T follicular helper cell (primary cell): Measurements from ENCODE around the gene PARD3.

Experiments
- DNase-seq: peaks from one replicate; pipeline ENCODE4 v3.0.0-alpha.2; 2020; ENCODE audit warnings: low read depth

The PARD3 gene

DNA sequence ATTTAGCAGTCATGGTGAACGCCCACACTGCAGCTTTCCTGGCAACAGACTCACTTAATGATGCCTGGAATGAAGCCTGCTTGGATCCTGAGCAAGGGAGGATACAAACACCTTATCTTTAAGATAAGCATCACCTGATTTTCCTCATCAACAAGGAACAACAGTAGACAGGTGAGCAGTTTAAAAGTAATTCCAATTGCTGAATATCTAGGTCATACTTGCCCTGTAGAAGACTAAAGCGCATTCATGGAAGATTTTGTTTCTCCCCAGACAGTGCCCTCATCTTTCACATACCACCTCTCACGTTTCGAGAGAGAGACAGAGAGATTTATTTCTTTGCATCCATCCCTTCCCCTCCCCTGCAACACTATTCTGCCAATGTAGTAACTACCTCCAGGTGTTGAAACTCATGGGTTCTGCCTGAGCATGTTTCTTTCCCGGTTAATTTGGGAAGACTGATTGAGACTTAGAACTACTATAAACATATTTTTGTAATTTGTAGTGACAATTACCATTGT is 660.7 kb downstream of the PARD3 start:
- DNase-seq: no peak

DNA sequence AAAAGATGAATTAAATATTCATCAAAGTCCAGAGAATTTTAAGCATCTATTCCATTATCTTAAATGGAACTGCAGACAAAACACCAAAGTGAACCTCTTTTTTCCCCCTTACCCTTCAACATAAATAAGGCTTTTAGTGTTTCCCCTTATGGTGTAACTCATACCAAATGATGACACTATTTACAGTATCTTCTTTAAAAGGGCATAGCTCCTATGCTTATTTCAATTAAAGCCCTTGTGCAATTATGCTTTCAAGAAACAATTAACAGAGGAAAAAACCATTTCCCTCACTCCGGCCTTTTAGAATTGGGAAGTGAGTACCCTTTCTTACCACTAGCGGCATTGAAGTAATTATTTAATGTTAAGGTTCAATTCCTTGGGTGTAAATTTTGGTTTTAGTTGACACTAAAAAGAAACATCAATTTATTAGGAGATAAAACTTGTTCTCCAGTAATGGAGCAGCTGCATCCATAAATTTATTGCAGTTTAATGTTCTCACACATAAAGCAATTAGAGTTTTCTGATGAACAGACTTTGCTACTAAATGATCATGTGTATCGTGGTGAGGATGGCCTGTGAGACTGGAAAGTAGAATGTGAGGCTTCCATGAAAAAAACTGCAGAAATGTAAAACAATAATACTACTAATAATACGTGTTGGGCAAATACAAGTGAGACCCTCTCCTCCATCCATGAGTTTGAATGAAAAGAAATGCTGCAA is 661.3 kb downstream of the PARD3 start:
- DNase-seq: no peak

DNA sequence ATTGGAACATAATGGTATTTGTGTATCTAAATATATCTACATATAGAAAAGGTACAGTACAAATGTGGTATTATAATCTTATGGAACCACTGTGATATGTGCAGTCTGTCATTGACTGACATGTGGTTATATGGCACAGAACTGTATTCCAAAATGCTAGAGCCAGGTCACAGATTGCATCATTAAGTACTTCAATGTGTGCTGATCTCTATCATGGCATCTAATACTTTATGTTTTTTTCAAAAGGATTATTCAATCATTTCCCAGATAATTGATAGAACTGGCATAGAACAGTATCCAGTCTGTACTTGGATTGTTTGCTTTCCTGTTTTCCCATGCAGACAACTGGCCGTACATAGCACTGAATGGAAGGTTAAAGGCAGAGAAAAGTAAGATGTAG is 662.7 kb downstream of the PARD3 start:
- DNase-seq: no peak

DNA sequence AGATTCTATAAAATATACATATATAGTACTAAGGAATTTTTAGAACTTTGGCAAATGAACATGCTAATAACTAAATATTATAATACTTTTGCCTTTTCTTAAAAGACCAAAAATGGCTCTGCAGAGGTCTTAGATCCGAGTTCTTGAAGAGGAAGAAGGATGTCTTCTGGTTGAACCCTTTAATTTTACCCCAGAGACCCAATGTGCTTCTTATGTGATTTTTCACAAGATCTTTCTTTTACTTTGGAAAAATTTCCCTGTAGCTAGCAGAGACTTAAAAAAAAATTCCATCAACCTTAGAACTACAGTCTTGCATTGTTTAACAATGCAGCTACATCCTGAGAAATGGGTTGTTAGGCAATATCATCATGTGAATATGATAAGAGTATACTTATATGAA is 663.2 kb downstream of the PARD3 start:
- no peak for DNase-seq

DNA sequence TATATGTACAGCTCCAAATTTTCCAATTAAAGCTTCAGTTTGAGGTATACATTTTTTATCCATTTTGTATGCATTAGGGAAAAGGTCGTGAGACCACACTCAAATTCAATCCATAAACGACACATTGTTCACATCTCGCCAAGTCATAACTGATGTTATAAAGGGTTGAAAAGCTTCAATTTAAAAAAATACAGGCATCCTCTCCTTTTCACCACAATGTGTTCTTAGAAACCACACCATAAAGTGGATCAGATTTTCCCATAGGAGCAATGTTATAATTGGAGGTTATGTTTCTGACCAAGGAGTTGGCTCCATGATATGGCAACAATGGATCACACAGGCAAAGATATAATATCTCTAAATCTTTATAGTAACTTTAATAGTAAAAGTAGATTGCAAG is 663.6 kb downstream of the PARD3 start:
- DNase-seq: no peak

DNA sequence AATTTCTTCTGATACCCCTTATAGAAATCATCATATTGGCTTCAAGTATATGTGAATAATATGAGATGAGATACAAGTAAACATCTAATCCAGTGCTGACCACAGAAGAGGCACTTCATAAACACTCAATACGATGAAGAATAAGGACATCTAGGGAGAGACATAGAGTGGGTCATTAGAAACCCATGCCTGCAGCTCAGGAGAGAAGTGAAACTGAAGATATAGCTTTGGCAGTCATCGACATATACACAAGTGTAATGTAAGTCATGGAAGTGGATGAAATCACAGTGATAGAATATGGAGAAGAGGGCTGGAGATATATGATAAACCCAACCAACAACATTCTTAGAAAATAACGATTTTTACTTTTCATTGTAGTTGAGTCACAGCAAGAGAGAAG is 665.0 kb downstream of the PARD3 start:
- DNase-seq: no peak

DNA sequence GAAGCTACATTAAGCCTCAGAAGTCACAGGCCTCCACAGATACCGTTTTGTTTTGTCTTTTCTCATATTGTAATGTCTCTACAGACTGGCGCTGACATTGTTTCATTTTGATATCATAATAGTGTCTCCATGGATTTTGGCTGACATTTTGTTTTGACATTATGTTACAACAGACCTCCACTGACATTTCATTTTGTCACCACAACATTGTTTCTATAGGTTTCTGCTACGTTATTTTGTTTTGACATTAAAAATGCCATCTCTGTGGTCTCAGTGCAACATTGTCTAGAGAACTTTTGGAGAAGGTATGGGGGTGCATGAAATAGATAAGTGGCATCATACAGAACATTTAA is 666.8 kb downstream of the PARD3 start:
- DNase-seq: no peak

DNA sequence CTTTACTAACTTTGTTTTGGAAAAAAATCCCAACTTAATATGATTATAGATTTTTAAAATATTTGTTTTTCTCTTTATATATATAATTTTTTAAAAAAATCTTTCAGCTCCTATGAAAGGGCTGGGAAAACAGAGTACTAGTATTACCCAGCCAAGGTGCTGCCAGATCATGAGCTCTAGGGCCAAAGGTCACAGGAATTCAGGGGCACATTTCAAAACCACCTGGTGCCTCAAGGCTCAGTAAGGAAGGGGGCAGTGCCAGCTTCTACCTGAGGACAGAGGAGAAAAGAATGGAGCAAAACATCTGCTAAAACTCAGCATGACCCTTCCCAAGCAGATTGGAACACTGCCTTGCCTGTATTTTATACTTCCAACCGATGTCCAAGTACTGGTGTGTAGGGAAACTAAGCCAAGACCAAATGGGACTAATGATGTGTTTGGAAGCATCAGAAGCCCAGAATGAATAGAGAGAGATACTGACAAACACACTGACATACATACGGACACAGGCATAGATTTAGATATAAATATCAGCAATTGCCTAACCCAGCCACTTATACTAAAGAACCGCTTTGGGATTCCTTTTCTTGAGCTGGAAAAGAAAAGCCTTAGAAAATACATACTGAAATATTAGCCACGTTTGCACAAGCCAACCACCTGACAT is 667.3 kb downstream of the PARD3 start:
- DNase-seq: no peak

DNA sequence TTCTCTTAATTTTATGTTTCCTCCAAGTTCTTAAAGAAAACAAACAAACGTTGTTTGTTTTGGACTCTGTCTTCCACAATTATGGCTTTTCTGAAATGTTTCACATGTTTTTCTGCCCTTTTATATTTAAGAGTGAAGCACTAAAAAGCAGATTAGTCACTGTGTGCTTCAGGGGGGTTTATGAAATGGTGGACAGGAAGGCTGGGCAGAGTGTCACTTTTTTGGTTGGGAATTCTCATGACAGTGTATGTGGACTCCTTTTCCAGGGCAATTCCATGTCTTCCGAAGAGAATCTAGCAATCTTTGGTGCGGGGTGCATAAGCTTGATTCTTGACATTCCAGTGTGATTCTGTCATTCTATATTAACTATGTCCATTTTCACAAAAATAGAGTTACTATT is 669.4 kb downstream of the PARD3 start:
- no peak for DNase-seq

DNA sequence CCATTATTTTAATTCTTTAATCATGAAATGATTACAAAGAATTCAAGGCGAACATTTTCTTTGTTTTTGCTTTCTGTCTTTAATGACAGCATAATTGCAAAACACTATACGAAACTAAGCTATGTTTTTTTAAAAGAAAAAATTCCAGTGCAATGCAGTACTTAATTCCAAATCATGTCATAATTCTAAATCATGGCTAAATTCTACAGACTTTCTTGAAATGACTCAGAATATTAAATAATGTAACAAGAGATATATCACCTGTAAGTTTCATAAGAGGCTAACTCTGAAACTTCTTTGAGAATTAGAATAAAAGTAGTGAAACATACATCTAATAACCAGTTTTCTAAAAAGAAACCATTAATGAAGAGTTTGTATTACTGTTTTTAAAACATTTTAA is 671.6 kb downstream of the PARD3 start:
- no peak for DNase-seq

DNA sequence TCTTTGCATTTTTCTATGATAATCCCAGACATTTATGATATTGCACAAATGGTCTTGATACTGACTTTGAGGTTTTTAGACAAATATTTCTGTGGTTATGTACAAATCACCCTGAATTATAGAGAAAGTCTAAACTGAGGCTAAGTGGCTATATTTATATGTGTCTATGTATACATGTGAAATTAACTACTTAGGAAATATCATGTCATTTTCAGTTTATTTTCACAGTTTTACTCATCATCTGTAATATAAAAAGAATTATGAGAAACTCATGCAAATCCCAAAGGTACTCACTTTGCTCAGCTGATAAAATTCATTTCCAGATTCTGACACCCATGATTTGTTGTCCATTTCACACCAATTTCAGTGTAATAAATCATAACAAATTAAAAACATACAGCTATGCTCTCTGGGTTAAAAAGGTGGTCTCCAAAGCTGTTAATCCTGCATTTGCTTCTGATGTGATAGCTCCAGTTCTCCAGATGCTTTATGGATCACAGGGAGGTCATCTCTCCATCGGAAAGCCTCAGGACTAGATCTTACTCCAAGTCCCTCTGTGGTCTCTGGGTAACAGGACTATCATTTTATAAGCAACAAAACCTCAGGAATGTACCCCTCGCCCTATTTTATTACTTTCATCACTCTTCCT is 673.9 kb downstream of the PARD3 start:
- DNase-seq: no peak

DNA sequence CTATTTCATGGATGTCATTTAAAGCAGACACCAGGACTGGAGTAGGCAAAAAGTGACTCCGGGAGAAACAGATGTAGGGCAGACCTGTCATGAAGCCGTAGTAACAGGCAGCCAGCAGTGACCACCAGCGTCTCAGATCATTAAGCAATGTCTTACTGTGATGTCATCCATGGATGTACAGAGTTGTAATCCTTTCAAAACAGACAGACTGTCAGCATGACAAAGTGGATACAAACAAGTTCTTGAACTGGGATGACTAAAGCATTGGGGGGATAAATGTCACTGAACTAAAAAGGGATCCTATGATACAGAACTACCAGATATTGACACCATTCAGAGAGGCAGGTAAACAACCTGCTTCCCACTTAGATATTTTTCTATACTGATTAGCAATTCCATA is 675.5 kb downstream of the PARD3 start:
- DNase-seq: no peak

DNA sequence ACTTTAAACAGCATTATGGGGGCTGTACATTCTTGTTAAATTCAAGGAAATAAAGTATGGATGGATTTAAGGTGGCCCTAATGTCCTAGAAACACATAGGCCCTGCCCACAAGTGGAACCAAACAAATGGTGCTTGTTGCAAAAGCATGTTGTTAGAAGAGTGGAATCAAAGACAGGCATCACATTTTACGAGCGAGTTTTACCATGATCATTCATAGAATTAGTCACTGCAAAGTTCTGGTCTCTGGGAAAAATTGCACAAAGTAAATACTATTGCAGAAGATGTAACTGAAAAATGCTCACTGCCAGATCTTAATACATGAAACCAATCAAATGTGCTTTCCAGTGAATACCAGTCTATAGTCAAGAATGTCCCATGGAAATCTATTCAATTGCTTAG is 677.1 kb downstream of the PARD3 start:
- DNase-seq: no peak

DNA sequence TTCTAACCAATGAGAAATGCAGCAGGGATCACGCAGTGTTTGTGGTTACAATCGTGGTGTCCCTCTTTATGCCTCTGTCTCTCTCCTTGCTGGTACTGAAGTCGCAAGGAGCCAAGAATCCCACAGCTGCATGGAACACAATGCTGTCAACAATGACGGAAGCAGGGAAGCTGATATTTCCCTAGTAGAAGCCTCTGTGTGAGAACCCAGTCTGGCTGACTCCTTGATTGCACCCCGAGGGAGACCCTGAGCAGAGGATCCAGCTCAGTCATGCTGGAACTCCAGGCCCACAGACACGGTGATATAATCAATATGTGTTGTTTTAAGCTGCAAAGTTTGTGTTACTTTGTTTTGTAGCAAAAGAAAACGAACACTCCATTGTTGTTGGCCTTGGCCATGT is 677.9 kb downstream of the PARD3 start:
- DNase-seq: no peak

DNA sequence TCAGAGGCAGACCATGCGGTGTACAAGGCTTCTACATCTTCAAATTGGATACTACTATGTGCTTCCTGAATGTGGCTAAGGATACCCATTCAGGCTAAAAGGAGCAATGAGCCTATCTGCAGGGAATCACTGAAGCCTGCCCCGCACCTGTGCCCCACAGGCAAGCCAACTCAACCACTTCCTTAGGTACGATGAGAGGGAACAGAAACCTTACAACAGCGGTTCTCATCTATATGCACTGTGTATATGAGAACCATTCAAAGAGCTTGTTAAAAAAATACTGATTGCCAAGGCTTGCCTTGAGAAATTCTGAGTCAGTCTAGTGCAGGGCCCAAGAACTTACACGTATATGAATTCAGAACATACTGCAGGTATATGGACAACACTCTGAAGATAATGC is 679.6 kb downstream of the PARD3 start:
- no peak for DNase-seq

DNA sequence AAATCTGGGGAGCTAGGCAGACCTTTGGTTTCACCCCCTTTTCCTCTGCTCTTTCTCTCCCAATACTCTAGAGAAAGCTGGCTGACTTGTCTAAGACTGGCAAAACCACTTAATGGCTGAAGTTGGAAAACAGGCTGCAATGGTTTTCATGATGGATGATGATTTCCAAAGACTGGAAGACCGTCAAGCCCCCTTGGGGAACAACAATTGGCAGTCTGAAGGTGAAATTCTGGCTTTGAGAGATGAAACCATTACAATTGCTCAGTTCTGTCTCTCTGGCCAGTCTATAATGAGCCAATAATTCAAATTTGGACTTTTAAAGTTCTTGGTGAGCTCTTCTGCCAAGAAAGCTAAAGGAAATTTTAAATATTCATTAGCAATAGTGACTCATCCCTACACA is 680.5 kb downstream of the PARD3 start:
- DNase-seq: no peak

DNA sequence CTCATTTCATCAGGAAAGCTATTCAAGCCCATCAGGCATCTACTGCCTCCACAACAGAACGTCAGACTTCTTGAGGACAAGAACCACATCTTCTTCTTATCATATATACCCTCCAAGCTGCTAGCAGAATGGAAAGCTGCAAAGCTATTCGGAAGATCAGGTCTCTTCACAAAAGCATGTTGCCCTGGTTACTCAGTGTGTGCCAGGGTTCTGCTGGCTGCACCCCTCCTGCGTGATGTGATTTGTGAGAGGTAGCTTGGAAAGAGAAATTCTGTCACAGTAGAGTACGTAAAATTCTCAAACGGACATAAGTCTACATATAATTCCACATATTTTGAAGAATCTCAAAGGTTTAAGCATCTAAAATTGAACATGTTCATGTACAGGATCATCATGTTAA is 681.7 kb downstream of the PARD3 start:
- DNase-seq: no peak

DNA sequence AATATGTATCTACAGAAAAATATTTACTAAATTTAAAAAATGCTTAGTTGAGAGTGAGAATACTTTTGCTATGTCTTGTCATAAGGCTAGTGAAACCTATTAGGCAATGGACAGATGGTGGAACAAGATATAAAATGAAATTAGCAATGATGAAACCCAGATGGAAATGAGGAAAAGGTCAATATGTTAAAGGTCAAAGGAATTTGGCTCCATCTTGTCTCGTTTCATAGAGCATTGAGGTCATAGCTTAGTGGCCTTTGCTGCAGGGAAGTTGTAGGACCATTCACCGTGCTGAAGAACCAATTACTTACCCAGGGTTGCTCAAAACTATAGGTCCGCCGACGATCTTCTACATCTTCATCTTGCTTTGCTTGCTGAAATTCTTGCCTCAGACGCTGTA is 683.9 kb downstream of the PARD3 start:
- DNase-seq: no peak

DNA sequence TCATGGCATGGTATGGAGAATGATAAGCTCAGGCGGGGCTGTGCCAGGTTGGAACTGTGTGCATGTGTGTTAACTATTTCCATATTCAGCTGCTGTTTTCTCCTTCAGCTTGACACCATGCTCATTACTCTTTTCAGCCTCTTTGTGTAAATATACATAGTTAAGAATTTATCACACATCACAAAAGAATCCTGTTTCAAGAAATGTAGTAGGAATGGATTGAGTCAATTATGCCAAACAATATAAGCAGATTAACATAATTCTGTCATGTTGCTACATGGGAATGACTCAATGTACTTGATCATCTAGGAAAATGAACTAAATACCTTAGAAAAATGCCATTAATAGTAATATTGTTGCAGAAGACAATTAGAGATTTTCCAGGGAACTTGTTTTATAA is 687.4 kb downstream of the PARD3 start:
- no peak for DNase-seq

DNA sequence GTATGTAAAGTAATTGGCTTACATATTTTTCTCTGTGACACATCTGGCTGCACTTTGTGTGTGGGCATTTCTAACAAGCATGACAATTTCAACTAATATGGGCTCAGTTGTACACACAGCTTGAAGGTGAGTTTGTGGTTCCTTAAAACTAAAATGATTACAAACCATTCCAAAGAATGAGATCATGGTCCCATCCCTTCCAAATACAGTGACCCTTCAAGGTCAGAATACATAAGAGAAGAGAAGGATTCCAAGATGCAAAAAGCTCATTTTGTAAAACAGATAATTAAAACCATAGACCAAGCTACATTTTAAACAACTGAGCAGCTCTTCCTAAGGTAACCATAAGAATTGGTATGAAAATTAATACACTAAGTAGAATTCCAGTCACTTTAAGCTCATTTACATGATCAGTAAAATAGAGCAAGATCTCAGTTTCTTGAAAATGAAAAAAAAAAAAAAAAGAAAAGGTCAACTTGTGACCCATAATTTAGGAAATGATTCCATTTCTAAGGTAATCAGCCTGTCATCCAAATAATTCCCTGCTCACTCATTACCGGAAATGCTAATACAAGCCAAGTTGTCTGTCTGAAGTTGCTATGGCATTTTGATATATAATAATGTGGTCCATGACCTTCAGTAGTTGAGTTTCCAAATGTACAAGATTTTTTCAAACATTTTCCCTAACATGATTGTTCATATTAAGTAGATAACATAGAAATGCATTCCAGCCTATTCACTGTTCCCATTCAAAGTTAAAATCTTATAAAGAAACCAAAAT is 688.5 kb downstream of the PARD3 start:
- no peak for DNase-seq

DNA sequence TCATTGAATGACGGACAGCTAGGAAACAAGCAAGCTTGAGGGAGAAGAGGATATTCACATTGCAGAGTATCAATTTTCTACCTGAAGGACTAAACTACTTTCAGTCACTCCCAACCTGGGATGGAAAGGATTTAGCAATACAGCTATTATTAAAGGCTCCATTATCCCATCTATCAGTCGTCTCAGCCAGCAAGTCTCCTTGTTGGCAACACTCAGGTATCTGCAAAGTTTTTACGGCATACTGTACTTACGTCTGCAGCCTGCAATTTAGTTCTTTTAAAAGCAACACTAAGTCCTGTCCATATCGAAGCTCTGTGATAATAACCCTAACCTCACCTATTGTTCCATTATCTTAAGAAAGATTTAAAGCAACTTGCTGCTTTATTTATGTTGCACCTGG is 689.4 kb downstream of the PARD3 start:
- DNase-seq: no peak

DNA sequence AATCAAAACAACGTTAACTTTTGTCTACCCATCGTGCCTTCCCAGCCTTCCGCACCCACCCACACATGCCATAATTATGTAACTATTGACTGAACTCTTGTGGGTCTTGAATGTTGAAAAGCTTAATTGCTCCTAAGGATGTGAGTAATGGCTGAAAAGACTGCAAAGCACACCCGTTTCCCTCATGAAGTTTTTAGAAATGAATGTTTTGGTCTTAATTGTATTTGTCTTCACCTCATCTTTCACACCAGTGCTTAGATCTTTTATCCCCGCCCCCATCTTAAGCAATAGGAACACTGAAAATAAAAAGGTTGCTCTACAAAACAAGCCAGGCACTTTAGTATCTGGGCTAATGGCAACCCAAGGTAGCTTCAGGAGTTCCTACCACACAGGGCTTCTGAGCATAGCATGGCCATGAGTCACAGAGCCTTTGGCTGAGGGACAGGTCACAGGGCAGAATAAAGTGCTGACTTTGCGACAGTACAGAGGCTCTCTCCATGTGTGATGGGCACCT is 690.5 kb downstream of the PARD3 start:
- no peak for DNase-seq
